Stimulated activated CD8-positive, alpha-beta memory T cell treated with anti-CD3 and anti-CD28 coated beads, Interleukin-15, amount 100 ng/mL, for 48 hours (primary cell): Measurements from ENCODE around the gene SH3GLB2.
"Not testable (repeated sequence)": the region's sequence is repeated elsewhere in the genome, so short reads cannot be mapped to it uniquely, and the experiment has no call there.

Source experiments
- DNase-seq, 2 donors: peaks; one replicate each; pipeline ENCODE4 v3.0.0-alpha.2; 2020; ENCODE audit warnings: low read depth in 2 of 2

SH3GLB2 gene

DNA sequence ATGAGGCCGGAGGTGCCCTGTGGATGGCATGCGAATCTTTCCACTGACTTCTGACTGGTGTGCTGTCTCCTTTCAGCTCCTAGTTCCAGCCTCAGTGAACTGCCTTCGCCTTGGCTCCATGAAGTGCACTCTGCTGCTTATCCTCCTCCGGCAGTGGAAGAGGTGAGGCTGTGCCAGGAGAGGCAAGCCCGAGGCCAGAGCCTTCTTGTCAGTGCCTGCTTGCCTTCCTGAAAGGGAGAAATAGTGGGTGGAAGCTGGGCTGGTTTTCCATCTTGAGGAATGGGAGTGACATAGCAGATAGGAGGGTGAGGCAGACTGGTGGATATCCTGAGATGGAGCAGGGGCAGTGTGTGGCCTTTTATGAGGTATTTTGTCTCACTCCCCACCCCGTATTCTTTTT, 29.7 kb downstream of the SH3GLB2 start:
- no peak for DNase-seq

DNA sequence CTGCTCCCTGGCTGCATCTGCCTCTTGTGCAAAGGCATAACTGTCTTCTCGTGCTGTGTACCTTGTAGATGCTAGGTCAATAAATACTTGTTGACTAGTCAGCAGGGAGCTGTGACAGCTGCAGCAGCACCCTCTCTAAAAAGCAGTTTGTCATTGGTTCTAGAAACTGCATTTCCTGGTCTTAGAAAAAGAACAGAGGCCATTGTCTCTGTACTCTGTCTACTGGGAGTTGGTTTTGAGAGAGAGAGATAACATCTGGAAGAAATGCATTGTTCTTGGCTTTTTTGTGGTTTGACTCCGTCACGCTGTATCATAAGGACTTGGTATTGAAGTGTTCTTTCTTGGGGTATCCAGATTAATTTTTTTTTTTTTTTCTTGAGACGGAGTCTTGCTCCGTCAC, 32.3 kb downstream of the SH3GLB2 start:
- no peak for DNase-seq

DNA sequence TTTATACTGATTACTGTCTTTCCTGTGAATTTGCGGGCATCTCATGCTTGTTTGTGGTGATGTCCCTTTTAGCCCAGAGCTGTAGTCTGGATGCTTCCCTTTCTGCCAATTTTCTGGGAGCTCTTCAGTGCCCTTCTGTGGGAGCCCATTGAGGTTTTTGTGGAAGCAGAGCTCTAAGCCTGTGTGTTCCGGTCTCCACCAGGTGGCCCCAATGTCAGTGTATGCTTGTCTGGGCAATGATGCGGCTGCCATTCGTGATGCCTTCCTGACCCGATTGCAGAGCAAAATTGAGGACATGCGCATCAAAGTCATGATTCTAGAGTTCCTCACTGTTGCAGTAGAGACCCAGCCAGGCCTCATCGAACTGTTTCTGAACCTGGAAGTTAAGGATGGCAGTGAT, 35.1 kb downstream of the SH3GLB2 start:
- no peak for DNase-seq

DNA sequence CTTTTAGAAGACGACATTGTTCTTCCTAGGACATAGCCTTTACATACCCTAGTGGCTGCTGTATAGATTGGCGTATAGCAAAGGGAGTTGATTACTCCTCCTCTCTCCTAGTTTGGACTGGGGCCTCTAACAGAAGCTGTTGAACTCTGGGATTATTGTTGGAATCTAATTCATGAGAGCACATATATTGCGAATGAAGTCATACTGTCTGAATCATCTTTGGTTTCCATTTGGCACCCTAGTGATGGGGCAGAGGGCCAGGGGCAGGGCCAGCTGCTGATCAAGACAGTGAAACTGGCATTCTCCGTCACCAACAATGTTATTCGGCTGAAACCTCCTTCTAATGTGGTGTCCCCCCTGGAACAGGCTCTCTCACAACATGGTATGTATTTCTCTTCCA, 40.3 kb downstream of the SH3GLB2 start:
- no peak for DNase-seq

DNA sequence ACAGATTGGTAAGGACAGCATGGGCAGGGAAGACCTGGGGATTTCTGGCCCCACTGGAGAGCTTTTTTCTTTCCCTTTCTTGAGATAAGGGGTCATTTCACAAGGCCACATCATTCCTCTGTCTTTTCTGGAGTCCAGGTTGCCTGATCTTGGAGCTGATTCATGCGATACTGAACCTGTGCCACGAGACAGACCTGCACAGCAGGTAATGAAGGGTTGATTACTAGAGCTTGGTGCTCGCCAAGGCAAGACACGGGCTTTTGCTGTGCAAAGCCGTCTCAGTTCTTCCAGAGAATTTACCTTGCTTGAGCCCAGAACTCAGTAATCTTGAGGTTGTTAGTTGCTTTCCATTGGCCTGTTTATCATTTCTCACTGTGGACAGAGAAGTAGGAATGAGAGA, 41.5 kb downstream of the SH3GLB2 start:
- no peak for DNase-seq

DNA sequence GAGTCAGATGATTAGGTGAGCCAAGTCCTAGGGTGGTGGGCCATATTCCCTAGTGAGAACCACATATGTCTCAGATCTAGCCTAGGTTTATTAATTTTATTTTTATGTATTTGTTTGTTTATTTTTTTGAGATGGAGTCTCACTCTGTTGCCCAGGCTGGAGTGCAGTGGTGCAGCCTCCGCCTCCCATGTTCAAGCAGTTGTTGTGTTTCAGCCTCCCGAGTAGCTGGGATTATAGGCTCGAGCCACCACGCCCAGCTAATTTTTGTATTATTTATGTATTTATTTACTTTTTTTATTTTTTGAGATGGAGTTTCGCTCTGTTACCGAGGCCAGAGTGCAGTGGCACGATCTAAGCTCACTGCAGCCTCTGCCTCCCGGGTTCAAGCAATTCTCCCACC, 44.6 kb downstream of the SH3GLB2 start:
- DNase-seq = no peak

DNA sequence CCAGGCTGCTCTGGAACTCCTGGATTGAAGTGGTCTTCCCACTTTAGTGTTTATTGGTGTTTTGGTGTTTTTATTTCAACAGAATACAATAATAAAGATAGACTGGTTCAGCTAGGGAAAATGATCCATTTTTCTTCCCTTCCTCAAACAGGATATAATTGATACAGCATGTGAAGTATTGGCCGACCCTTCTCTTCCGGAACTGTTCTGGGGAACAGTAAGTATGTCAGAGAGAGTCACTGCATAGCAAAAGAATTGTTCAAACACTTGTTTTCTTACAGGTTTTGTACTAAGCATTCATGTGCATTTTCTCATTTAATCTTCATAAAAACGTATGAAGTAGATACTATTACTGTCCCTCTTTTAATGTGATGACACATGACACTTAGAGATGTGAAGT, 49.0 kb downstream of the SH3GLB2 start:
- no peak for DNase-seq

DNA sequence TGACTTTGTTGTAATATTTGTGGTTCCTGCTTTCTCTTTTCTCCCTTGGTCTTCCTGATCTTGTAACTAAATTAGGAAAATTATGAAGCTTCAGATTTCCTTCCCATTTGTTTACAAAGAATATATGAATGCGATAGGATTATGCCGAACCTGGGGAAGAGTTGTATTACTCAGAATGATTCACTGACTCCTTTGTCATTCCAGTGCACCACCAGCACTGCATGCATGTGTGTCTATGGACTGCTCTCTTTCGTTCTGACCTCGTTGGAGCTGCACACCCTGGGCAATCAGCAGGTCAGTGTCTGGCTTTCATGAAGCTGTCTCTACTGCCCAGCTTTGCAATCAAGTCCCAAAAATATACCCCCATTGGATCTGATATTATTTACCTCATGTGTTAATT, 55.2 kb downstream of the SH3GLB2 start:
- DNase-seq = no peak

DNA sequence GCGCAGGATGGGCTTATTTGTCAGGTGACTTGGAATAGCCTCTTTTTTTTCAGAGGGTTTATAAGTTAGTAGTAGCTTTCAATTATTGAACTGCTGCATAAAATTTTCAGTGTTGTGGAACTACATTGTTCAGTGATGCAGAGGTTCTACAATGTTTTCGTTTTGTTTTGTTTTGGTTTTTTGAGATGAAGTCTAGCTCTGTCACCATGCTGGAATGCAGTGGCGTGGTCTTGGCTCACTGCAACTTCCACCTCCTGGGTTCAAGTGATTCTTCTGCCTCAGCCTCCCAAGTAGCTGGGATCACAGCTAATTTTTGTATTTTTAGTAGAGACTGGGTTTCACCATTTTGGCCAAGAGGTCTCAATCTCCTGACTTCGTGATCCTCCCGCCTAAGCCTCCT, 58.6 kb downstream of the SH3GLB2 start:
- DNase-seq = no peak

DNA sequence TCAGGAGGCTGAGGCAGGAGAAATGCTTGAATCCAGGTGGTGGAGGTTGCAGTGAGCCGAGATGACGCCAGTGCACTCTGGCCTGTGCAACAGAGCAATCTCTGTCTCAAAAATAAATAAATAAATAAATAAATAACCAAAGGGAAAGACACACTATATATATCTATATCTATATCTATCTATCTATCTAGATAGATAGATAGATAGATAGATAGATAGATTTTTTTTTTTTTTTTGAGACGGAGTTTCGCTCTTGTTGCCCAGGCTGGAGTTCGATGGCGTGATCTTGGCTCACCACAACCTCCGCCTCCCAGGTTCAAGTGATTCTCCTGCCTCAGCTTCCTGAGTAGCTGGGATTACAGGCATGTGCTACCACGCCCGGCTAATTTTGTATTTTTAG, 66.7 kb downstream of the SH3GLB2 start:
- DNase-seq = not testable (repeated sequence)
